GM12878 (cell line): ENCODE measurements around the gene TAF3. TPM values are rescaled to one million over a fixed set of nuclear protein-coding genes. Genes with fewer than 3 reads are reported as not detected.

ENCODE experiments used
- ATAC-seq: fragments of 200-7000 bp; cut with Tn5 transposase; 3 replicates; pipeline ENCODE4 v1.9.1; 2020; ENCODE audit warnings: mild to moderate bottlenecking, moderate library complexity
- BruUV-seq: library from RNA; stranded (reverse); fragments of 400-500 nt; replicated peaks from 2 replicates; lab custom pipeline; 2021; lab: Mats Ljungman, UMichigan
- CTCF ChIA-PET: fragments of 300-600 bp; sonication (Branson Sonifier 250); formaldehyde crosslinking; extraction: SDS; loops from one replicate; lab custom pipeline; 2021; ENCODE audit warnings: inconsistent platforms; lab: Yijun Ruan, JAX
- POLR2A ChIA-PET: fragments of 350-600 bp; formaldehyde crosslinking; extraction: SDS; loops from one replicate; lab custom pipeline; 2021; ENCODE audit warnings: inconsistent platforms; lab: Charles Lee
- RAD21 ChIA-PET: fragments of 300-600 bp; sonication (Branson Sonifier 250); formaldehyde crosslinking; loops from one replicate; lab custom pipeline; 2023; ENCODE audit warnings: antibody characterized with exemption; ENCODE audit not compliant: unreplicated experiment; lab: Charles Lee
- SMC1A ChIA-PET: fragments of 300-600 bp; sonication (Branson Sonifier 250); formaldehyde crosslinking; loops from one replicate; lab custom pipeline; 2023; ENCODE audit not compliant: unreplicated experiment, uncharacterized antibody; lab: Charles Lee
- DNase-seq: peaks from one replicate; pipeline ENCODE4 v3.0.0-alpha.2; 2011; ENCODE audit warnings: low read depth, low spot score
- FAIRE-seq: peaks from 3 replicates; lab custom pipeline; 2011; peaks lifted over from hg19 to GRCh38; lab: Jason Lieb, UNC
- H2AFZ ChIP-seq: 2 replicates; pipeline ENCODE4 v1.6.0; 2011; ENCODE audit warnings: low read depth, low read length, control low read depth; ENCODE audit not compliant: control insufficient read depth
- H3K27ac ChIP-seq: 2 replicates; pipeline ENCODE4 v1.5.1; 2011; ENCODE audit warnings: control low read depth; ENCODE audit not compliant: control insufficient read depth, insufficient read depth
- H3K27me3 ChIP-seq, 2 experiments: replicated peaks in 1 of 2; 2 replicates each; pipeline versions ENCODE4 v1.6.0 to v1.6.1; 2011; ENCODE audit warnings: low read length in 1 of 2; ENCODE audit not compliant: control insufficient read depth in 2 of 2, insufficient read depth in 2 of 2
- H3K36me3 ChIP-seq, 2 experiments: 2 replicates each; pipeline ENCODE4 v1.5.1; 2011; ENCODE audit warnings: low read length in 1 of 2; ENCODE audit not compliant: control insufficient read depth in 2 of 2, insufficient read depth in 2 of 2
- H3K4me1 ChIP-seq: 2 replicates; pipeline ENCODE4 v1.6.1; 2011; ENCODE audit warnings: mild to moderate bottlenecking, low read length, moderate library complexity, mixed read lengths; ENCODE audit not compliant: control insufficient read depth, insufficient read depth
- H3K4me2 ChIP-seq: 2 replicates; pipeline ENCODE4 v1.6.0; 2011; ENCODE audit warnings: control low read depth; ENCODE audit not compliant: control insufficient read depth, insufficient read depth
- H3K4me3 ChIP-seq: fragments of 200-600 bp; sonication (generic); 2 replicates; pipeline ENCODE4 v1.5.1; 2016
- H3K79me2 ChIP-seq: 2 replicates; pipeline ENCODE4 v1.6.0; 2011; ENCODE audit warnings: low read length; ENCODE audit not compliant: control insufficient read depth, insufficient read depth
- H3K9ac ChIP-seq: 2 replicates; pipeline ENCODE4 v1.8.0; 2011; ENCODE audit warnings: low read length, control low read depth, mixed read lengths; ENCODE audit not compliant: control insufficient read depth, insufficient read depth
- H3K9me3 ChIP-seq: replicated peaks from 3 replicates; pipeline ENCODE4 v1.5.1; 2011; ENCODE audit warnings: mild to moderate bottlenecking, low read length; ENCODE audit not compliant: control insufficient read depth, insufficient read depth
- H4K20me1 ChIP-seq: 2 replicates; pipeline ENCODE4 v1.6.0; 2011; ENCODE audit not compliant: control insufficient read depth, insufficient read depth
- BRCA1 ChIP-seq: IDR thresholded peaks from 2 replicates; pipeline ENCODE4 v1.6.1; 2011; ENCODE audit warnings: low read depth, low read length, improper control_type of control experiment
- CBFB ChIP-seq: IDR thresholded peaks from 2 replicates; pipeline ENCODE4 v1.6.1; 2016; ENCODE audit warnings: antibody characterized with exemption, low read depth
- DPF2 ChIP-seq: fragments of 450-650 bp; IDR thresholded peaks from 2 replicates; pipeline ENCODE4 v1.6.1; 2017; ENCODE audit warnings: mild to moderate bottlenecking
- MLLT1 ChIP-seq: fragments of 450-650 bp; IDR thresholded peaks from 2 replicates; pipeline ENCODE4 v1.6.1; 2016; ENCODE audit warnings: mild to moderate bottlenecking
- PAX8 ChIP-seq: fragments of 450-650 bp; IDR thresholded peaks from 2 replicates; pipeline ENCODE4 v1.6.1; 2017; ENCODE audit warnings: mild to moderate bottlenecking, moderate library complexity
- SKIL ChIP-seq: fragments of 450-650 bp; IDR thresholded peaks from 2 replicates; pipeline ENCODE4 v1.6.1; 2017; ENCODE audit warnings: mild to moderate bottlenecking, low read depth, inconsistent platforms; ENCODE audit not compliant: poor library complexity, severe bottlenecking
- SMARCA5 ChIP-seq: fragments of 450-650 bp; IDR thresholded peaks from 2 replicates; pipeline ENCODE4 v1.6.1; 2017; ENCODE audit warnings: mild to moderate bottlenecking
- TBL1XR1 ChIP-seq: IDR thresholded peaks from 2 replicates; pipeline ENCODE4 v1.6.1; 2012; ENCODE audit warnings: low read depth, low read length, improper control_type of control experiment
- ZBED1 ChIP-seq: IDR thresholded peaks from 2 replicates; pipeline ENCODE4 v1.6.1; 2016; ENCODE audit warnings: borderline replicate concordance
- WGBS: methylation state at CpG from one replicate; pipeline ENCODE4 v1.1.6; 2016; ENCODE audit warnings: low lambda C conversion rate; ENCODE audit not compliant: insufficient replicate concordance, insufficient coverage; ENCODE audit errors: missing lambda C conversion rate; 5-methylcytosine and 5-hydroxymethylcytosine counted together
- in situ Hi-C: fragments of 300-500 bp; cut with MboI; formaldehyde crosslinking; loops from 9 replicates; pipeline ENCODE4 v1.14.3; 2018; ENCODE audit warnings: mixed read lengths
- intact Hi-C: fragments of 100-400 bp; cut with micrococcal nuclease; formaldehyde crosslinking; loops from one replicate; pipeline ENCODE4 v1.14.2; 2022; ENCODE audit not compliant: unreplicated experiment
- polyA plus RNA-seq, 11 experiments: library from polyadenylated mRNA; depleted of rRNA in 4 of 11; unstranded in 6 of 11; stranded (reverse) in 5 of 11; fragments of >200 nt; fragmentation: Nextera tagmentation in 4 of 11; fragmentation: Illumina TruSeq in 1 of 11; extraction: Ambion mirVana in 4 of 11; extraction: Trizol in 1 of 11; gene quantifications; 1 replicate in 1 of 11; 2 replicates in 10 of 11; pipeline versions ENCODE4 v1.2.1 to v1.2.3, GENCODE V29; 2011 to 2016; ENCODE audit warnings: inconsistent platforms in 2 of 11, missing spikeins in 2 of 11, low read depth in 1 of 11
- total RNA-seq, 4 experiments: library from RNA; depleted of rRNA in 3 of 4; stranded (reverse); fragments of >200 nt in 3 of 4; fragmentation: Illumina TruSeq in 1 of 4; extraction: Trizol in 1 of 4; gene quantifications; 2 replicates each; pipeline versions ENCODE4 v1.2.1 to v1.2.3, GENCODE V29; 2013 to 2021
- TF ChIP-seq, protein P1 (sequence below): fragments of 150-350 bp; IDR thresholded peaks from 2 replicates; pipeline ENCODE4 v1.6.1; 2014; ENCODE audit warnings: mild to moderate bottlenecking, low read depth, low read length
- TF ChIP-seq, protein P2 (sequence below): fragments of 450-650 bp; IDR thresholded peaks from 2 replicates; pipeline ENCODE4 v1.6.1; 2017; ENCODE audit warnings: mild to moderate bottlenecking, moderate library complexity
- TF ChIP-seq, protein P3 (sequence below): IDR thresholded peaks from 2 replicates; pipeline ENCODE4 v1.6.1; 2012; ENCODE audit warnings: low read depth, low read length, improper control_type of control experiment
- TF ChIP-seq, protein P4 (sequence below): IDR thresholded peaks from 2 replicates; pipeline ENCODE4 v1.6.1; 2012; ENCODE audit warnings: low read depth, low read length, improper control_type of control experiment

Gene TAF3
- total and polyA plus RNA-seq, 10 of the 15 experiments (the other 5 are each of a cell fraction or from before 2014, with no cell fraction given) = 2.0 to 10.1 (median 3.7) TPM

DNA sequence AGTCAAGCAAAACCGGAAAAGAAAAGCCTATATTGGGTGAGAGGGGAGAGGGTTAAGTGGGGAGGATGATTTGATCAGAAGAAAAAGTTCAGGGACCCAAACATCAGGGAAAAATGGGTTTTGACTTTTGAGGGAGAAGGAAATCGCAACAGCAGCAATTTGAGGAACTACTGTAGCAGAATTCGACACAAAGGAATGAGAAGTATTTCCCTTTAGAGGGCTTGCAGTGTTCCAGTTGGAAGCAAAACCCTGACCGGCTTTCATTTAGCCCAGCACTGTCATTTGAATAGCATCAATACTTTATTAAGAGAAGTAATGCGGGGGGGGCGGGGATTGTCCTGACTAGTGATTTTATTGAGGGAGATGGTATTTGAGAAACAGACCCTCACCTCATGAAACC is 199.0 kb downstream of the TAF3 start:
- intact Hi-C loops = no loop called here
- POLR2A ChIA-PET = no interaction called here
- ATAC-seq = no peak
- TF ChIP-seq MLLT1 = no peak
- TF ChIP-seq, protein P1, sequence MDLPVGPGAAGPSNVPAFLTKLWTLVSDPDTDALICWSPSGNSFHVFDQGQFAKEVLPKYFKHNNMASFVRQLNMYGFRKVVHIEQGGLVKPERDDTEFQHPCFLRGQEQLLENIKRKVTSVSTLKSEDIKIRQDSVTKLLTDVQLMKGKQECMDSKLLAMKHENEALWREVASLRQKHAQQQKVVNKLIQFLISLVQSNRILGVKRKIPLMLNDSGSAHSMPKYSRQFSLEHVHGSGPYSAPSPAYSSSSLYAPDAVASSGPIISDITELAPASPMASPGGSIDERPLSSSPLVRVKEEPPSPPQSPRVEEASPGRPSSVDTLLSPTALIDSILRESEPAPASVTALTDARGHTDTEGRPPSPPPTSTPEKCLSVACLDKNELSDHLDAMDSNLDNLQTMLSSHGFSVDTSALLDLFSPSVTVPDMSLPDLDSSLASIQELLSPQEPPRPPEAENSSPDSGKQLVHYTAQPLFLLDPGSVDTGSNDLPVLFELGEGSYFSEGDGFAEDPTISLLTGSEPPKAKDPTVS = no peak
- TF ChIP-seq, protein P2, sequence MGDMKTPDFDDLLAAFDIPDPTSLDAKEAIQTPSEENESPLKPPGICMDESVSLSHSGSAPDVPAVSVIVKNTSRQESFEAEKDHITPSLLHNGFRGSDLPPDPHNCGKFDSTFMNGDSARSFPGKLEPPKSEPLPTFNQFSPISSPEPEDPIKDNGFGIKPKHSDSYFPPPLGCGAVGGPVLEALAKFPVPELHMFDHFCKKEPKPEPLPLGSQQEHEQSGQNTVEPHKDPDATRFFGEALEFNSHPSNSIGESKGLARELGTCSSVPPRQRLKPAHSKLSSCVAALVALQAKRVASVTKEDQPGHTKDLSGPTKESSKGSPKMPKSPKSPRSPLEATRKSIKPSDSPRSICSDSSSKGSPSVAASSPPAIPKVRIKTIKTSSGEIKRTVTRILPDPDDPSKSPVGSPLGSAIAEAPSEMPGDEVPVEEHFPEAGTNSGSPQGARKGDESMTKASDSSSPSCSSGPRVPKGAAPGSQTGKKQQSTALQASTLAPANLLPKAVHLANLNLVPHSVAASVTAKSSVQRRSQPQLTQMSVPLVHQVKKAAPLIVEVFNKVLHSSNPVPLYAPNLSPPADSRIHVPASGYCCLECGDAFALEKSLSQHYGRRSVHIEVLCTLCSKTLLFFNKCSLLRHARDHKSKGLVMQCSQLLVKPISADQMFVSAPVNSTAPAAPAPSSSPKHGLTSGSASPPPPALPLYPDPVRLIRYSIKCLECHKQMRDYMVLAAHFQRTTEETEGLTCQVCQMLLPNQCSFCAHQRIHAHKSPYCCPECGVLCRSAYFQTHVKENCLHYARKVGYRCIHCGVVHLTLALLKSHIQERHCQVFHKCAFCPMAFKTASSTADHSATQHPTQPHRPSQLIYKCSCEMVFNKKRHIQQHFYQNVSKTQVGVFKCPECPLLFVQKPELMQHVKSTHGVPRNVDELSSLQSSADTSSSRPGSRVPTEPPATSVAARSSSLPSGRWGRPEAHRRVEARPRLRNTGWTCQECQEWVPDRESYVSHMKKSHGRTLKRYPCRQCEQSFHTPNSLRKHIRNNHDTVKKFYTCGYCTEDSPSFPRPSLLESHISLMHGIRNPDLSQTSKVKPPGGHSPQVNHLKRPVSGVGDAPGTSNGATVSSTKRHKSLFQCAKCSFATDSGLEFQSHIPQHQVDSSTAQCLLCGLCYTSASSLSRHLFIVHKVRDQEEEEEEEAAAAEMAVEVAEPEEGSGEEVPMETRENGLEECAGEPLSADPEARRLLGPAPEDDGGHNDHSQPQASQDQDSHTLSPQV = no peak
- no peak for TF ChIP-seq DPF2
- no peak for TF ChIP-seq ZBED1
- no peak for TF ChIP-seq CBFB
- TF ChIP-seq TBL1XR1 = no peak
- no peak for TF ChIP-seq BRCA1
- TF ChIP-seq, protein P3, sequence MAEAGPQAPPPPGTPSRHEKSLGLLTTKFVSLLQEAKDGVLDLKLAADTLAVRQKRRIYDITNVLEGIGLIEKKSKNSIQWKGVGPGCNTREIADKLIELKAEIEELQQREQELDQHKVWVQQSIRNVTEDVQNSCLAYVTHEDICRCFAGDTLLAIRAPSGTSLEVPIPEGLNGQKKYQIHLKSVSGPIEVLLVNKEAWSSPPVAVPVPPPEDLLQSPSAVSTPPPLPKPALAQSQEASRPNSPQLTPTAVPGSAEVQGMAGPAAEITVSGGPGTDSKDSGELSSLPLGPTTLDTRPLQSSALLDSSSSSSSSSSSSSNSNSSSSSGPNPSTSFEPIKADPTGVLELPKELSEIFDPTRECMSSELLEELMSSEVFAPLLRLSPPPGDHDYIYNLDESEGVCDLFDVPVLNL = no peak
- TF ChIP-seq, protein P4, sequence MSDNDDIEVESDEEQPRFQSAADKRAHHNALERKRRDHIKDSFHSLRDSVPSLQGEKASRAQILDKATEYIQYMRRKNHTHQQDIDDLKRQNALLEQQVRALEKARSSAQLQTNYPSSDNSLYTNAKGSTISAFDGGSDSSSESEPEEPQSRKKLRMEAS = no peak
- no peak for TF ChIP-seq PAX8
- TF ChIP-seq SKIL = no peak
- TF ChIP-seq SMARCA5 = no peak

More for the DNA sequence above, 199.0 kb downstream of the TAF3 start:
- ChIA-PET CTCF (no interaction called here), RAD21 (no interaction called here), SMC1A (no interaction called here)
- no peaks in the 10 kb centered on the region for H3K79me2 ChIP-seq
- no peaks in the 10 kb centered on the region for H3K4me1 ChIP-seq
- H3K4me2 ChIP-seq = no peak overlapping the region
- H3K27me3 ChIP-seq = no peaks in the 10 kb centered on the region
- no peak for DNase-seq
- H4K20me1 ChIP-seq = no peaks in the 10 kb centered on the region
- H3K36me3 ChIP-seq = no peaks in the 10 kb centered on the region; a peak in 2 of 4 replicates
- in situ Hi-C loops = no loop called here
- 85% methylated on average over 6 of the region's 6 CpGs for WGBS
- no peak overlapping the region for H3K27ac ChIP-seq
- FAIRE-seq = no peak
- H3K9ac ChIP-seq = no peak overlapping the region
- no peak overlapping the region for H2AFZ ChIP-seq
- no TSS peak for BruUV-seq
- no peak overlapping the region for H3K4me3 ChIP-seq
- H3K9me3 ChIP-seq = no peaks in the 10 kb centered on the region
